ENCODE measurements around the gene NAA80. TPM values are rescaled to one million over a fixed set of nuclear protein-coding genes. Genes with fewer than 3 reads are reported as not detected.

Gene NAA80
- total and polyA plus RNA-seq, 2 of the 13 experiments (the other 11 are each of a cell fraction or from before 2014, with no cell fraction given), result 3.4 to 8.7 TPM

DNA sequence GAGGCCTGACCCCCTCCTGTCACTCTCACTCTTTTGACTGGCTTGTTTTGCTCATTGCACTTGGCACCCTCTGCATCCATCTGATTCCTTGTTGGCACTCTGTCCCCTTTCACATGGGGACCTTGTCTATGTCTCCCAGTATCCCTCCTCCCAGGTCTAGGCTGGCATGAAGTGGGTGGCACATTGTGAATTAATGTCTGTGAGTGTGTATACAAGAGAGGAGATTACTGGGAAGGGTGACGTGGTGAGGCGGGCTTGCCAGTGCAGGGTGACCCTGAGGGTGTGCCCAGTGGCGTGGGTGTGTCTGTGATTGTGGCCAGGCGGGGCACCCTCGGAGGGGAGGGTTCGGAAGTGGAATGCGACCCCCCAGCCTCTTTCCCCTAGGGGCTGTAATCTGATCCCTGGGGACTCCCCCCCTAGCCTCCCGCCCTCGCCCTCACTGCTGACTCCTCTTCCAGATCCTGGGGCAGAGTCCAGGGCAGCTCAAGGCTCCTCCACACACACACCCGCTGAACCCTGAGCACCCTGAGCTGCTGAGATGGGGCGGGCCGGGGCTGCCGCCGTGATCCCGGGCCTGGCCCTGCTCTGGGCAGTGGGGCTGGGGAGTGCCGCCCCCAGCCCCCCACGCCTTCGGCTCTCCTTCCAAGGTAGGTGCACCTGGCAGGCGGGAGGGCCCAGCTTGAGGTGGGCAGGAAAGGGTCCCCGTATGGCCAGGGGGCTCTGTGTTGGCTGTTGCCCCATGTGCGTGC, 30.3 kb downstream of the NAA80 start, which contains the start of gene SEMA3B (continued):
- TF ChIP-seq HOMEZ (CRISPR knock-in tag; IDR thresholded peaks at IDR 0.05; ENCODE audit: low read depth) (0 out of 2 replicates have a peak, but pooled peaks have one; percentile 10), ZNF737 (CRISPR knock-in tag; IDR thresholded peaks at IDR 0.05; ENCODE audit: borderline replicate concordance) (no peak), SALL2 (CRISPR knock-in tag; IDR thresholded peaks at IDR 0.05) (no peak), MED8 (CRISPR knock-in tag; IDR thresholded peaks at IDR 0.05; ENCODE audit: insufficient replicate concordance) (peak; percentile 72), RARA (CRISPR knock-in tag; IDR thresholded peaks at IDR 0.05) (peak; percentile 27; the same call in 1 of the 2 replicates), SKI (IDR thresholded peaks at IDR 0.05; ENCODE audit: partially characterized antibody) (peak; percentile 22), SNAPC2 (CRISPR knock-in tag; IDR thresholded peaks at IDR 0.05) (no peak), NR2F2 (IDR thresholded peaks at IDR 0.05; ENCODE audit: borderline replicate concordance, low read depth) (no peak), ZC3H13 (CRISPR knock-in tag; IDR thresholded peaks at IDR 0.05) (peak; percentile 63; the same call in 1 of the 2 replicates), ZNF609 (CRISPR knock-in tag; IDR thresholded peaks at IDR 0.05; ENCODE audit: borderline replicate concordance) (peak; percentile 32; the same call in 1 of the 2 replicates), ZNF549 (CRISPR knock-in tag; IDR thresholded peaks at IDR 0.05) (no peak), ZNF441 (CRISPR knock-in tag; IDR thresholded peaks at IDR 0.05; ENCODE audit: borderline replicate concordance) (no peak), MXD1 (CRISPR knock-in tag; IDR thresholded peaks at IDR 0.05) (peak; percentile 53), SP5 (CRISPR knock-in tag; IDR thresholded peaks at IDR 0.05; ENCODE audit: borderline replicate concordance, low read depth) (peak; percentile 32; the same call in 1 of the 2 replicates), NCOA1 (CRISPR knock-in tag; IDR thresholded peaks at IDR 0.05) (peak; percentile 77; the same call in 1 of the 2 replicates), ZNF432 (CRISPR knock-in tag; IDR thresholded peaks at IDR 0.05; ENCODE audit: borderline replicate concordance) (no peak), GFI1 (CRISPR knock-in tag; IDR thresholded peaks at IDR 0.05; ENCODE audit: borderline replicate concordance) (peak; percentile 73; the same call in 1 of the 2 replicates)
- TF ChIP-seq, protein P1, sequence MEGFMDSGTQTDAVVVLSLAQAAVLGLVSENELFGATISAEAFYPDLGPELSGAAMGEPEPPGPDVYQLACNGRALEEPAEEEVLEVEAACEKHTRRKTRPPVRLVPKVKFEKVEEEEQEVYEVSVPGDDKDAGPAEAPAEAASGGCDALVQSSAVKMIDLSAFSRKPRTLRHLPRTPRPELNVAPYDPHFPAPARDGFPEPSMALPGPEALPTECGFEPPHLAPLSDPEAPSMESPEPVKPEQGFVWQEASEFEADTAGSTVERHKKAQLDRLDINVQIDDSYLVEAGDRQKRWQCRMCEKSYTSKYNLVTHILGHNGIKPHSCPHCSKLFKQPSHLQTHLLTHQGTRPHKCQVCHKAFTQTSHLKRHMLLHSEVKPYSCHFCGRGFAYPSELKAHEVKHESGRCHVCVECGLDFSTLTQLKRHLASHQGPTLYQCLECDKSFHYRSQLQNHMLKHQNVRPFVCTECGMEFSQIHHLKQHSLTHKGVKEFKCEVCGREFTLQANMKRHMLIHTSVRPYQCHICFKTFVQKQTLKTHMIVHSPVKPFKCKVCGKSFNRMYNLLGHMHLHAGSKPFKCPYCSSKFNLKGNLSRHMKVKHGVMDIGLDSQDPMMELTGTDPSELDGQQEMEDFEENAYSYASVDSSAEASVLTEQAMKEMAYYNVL (CRISPR knock-in tag; IDR thresholded peaks at IDR 0.05; ENCODE audit: borderline replicate concordance), result peak; percentile 78; the same call in 1 of the 2 replicates
